NCI-H2171 treated with DMSO at 0.1 percent for 48 hours (cell line): ENCODE measurements around the gene BCL2L1.
A peak's percentile ranks its signal among the peaks of the same experiment; 100 is the strongest.
"Not testable (repeated sequence)": the region's sequence is repeated elsewhere in the genome, so short reads cannot be mapped to it uniquely, and the experiment has no call there.

Experiments
- DNase-seq: peaks from one replicate; lab custom pipeline; 2025; lab: John Stamatoyannopoulos, UW

BCL2L1 gene

GRCh38 chr20:31648104-31648503 lies 74.6 kb downstream of the BCL2L1 start:
- not testable (repeated sequence) for DNase-seq

- peak; percentile 33 for DNase-seq
These were observed 78.0 kb downstream of the BCL2L1 start for GRCh38 chr20:31644701-31645100.

GRCh38 chr20:31643522-31643921 lies 79.1 kb downstream of the BCL2L1 start:
- no peak for DNase-seq

GRCh38 chr20:31642837-31643236 lies 79.8 kb downstream of the BCL2L1 start:
- no peak for DNase-seq

GRCh38 chr20:31641391-31641790 lies 81.3 kb downstream of the BCL2L1 start:
- no peak for DNase-seq

GRCh38 chr20:31640259-31640658 lies 82.4 kb downstream of the BCL2L1 start:
- no peak for DNase-seq

- DNase-seq = no peak
These were observed 83.9 kb downstream of the BCL2L1 start for GRCh38 chr20:31638816-31639215.

- peak; percentile 91 for DNase-seq
These were observed 84.4 kb downstream of the BCL2L1 start for GRCh38 chr20:31638317-31638716.

GRCh38 chr20:31637660-31638059 lies 85.0 kb downstream of the BCL2L1 start, which contains the start of gene COX4I2:
COX4I2 (plus strand) TSS chr20:31637912; CDS start chr20:31639018, 1,106 bp downstream.
- DNase-seq = peak; percentile 54

GRCh38 chr20:31633339-31633914 lies 89.2 kb downstream of the BCL2L1 start:
- DNase-seq = no peak

GRCh38 chr20:31632548-31633338 lies 89.9 kb downstream of the BCL2L1 start:
- DNase-seq = no peak

GRCh38 chr20:31630187-31630790 lies 92.4 kb downstream of the BCL2L1 start:
- DNase-seq = peak; percentile 97

GRCh38 chr20:31628057-31628456 lies 94.6 kb downstream of the BCL2L1 start:
- not testable (repeated sequence) for DNase-seq

- DNase-seq = not testable (repeated sequence)
These were observed 96.1 kb downstream of the BCL2L1 start for GRCh38 chr20:31626534-31626933.

- not testable (repeated sequence) for DNase-seq
These were observed 99.6 kb downstream of the BCL2L1 start for GRCh38 chr20:31623123-31623505.

GRCh38 chr20:31620246-31620645 lies 102.4 kb downstream of the BCL2L1 start:
- DNase-seq = no peak

- no peak for DNase-seq
These were observed 105.1 kb downstream of the BCL2L1 start for GRCh38 chr20:31617432-31618104.

- no peak for DNase-seq
These were observed 107.3 kb downstream of the BCL2L1 start for GRCh38 chr20:31615416-31615815.
